ENCODE results near the gene PDE4B.
A peak's percentile ranks its signal among the peaks of the same experiment; 100 is the strongest.

Gene PDE4B

DNA sequence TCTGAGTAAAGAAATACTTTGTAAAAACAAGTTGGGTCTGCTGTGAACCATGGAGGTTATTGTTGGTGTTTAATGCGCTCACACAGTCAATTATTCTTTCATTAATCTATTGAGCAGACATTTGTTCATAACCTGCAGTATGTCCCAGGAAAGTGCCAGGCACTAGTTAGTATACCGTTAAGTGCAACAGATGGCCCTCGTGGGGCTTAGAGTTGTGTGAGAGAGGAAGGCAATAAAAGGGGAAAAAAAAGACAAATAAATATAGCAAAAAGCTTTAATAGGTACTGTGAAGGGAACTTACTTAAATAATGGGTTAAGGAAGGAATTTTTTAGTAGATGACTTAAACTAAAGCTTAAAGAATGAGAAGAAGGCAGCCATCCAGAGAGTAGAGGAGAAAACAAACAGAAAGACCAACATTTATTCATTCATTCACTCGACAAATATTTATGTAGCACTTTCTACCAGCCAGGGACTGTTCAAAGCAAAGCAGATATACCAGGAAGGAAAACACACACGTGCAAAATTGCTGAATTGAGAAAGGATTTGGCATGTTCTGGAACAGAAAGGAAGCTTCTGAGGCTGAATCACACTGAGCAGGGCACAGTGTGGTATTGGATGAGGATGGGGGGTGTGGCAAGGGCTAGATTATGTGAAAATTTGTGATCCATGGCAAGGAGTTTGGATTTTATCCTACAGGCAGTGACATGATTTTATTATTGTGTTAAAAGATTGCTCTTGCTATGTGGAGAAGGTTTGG, 445.2 kb downstream of the PDE4B start:
- no peak for DNase-seq (ENCODE audit: low read depth, low spot score)

DNA sequence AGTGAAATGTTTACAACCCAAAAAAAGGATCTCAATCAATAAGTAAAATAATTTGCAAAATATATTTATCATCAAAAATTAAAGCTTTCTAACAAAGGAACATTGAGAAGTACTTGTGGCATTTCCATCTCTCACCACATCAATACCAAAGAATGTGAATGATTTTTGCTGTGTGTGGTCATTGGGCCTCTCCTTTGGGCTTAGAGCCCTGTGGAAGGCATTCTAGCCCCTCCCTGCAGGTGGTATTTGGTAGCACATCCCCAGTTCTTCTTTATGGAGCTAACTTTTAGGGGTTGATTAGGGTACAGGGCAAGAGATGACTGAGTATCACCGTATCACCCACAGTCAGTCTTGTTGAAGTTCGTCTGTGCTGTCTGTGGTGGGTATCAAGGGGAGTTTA, 447.1 kb downstream of the PDE4B start:
- no peak for DNase-seq (ENCODE audit: low read depth, low spot score)

DNA sequence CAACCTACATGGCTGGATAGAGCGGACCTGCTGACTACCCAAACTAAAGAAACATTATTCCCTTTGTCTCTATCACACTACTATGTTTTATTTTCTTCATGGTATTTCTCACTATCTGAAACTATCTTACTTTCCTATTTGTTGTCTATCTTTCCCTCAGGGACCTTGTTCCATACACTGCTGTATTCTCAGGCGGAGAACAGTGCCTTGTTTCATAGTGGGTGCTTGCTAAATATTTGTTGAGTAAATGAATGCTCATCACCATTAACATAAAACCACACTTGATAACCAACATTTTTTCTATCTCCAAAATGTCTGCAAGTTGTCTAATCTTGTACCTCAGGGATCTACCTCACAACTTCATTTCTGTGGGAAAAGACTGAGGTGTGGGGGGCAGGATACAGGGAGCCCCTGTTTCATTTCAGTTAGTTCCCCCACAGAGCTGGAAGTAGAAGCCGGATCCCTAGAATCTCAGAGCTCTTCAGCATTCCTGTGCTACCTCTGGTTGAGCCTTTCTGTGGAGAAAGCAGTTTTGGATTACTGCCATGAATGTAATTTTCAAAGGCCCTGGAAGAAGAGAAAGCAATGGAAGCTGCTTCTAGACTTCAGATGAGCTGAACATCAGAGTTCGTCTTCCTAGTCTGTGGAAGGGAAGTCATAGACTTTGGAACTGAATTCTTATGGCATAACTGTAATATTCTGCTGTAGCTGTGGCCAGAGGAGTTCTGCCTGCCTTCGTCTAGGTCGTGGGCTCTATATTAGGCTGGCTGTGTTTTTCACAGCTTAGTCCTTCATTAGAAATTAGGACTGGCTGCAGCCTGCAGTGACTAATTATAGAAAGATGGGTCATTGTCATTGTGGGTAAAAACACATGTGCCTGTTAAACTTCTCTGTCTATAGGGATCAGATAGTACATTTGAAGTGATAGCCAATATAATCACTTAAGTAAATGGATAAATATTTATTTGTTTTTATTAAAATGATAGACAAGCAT, 448.1 kb downstream of the PDE4B start:
- DNase-seq (ENCODE audit: low read depth, low spot score), result no peak

DNA sequence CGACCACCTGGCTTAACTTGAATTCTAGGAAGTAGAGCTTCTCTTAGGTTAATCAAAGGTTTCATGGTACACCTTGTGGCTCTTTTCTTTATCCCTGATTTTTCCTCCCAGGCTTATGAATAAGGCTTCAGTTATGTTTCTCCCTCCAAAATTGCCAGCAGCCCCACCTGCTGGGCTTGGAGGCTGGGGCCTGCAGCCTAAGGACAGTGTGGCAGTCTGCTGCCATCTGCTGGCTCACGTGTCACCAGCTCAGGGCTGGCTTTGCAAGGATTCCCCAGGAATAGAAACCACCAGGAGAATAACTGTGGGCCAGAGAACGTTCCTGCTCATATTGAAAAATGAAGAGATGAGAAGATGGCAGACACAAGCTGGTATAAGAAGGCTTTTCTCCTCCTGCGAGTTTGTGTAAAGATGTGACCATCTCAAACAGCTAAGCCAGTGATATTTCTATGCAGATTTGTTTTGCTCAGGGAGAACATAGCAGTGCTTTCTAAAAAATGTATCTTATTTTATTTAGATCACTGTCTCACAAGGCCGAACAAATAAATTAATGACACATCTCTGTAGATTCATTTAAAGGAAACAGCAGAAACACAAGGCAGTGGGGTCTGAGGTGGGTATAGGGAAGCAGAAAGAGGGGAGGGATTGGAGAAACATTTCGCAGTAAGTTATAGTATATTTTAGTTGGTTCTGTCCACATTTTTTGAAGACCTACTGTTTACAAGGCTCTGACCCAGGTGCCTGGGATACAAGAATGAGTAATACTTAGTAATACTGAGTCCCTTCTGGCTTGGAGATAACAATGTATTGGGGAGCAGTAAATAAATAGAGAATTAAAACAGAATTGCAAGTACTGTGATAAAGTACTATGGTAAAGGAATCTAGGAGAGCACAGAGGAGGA, 450.2 kb downstream of the PDE4B start:
- peak; percentile 18 for DNase-seq (ENCODE audit: low read depth, low spot score)

DNA sequence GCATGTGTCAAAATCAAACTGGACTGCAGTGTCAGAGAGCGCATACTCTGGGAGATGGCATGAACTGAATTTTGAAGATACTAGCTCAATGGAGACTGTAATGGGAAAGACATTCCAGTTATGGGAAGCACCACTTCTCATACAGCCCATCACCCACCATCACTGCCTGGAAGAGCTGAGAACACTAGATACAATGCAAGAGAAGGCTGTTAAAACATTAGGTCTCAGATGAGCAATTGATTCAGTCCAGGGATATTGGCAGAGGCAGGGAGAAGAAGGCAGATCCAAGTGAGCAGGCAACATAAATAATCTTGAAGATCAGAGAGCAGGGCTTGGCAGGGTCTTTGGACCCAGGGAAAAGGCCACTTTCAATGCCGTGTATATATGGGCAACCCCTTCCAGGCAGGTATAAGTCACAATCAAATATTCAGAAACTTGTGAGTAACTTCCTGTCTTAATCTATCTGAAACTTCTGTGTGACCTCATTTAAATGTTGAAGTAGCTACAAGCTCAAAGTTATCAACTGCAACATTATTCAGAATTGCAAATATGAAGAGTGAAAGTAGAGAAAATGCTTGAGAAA, 450.9 kb downstream of the PDE4B start:
- DNase-seq (ENCODE audit: low read depth, low spot score), result no peak

DNA sequence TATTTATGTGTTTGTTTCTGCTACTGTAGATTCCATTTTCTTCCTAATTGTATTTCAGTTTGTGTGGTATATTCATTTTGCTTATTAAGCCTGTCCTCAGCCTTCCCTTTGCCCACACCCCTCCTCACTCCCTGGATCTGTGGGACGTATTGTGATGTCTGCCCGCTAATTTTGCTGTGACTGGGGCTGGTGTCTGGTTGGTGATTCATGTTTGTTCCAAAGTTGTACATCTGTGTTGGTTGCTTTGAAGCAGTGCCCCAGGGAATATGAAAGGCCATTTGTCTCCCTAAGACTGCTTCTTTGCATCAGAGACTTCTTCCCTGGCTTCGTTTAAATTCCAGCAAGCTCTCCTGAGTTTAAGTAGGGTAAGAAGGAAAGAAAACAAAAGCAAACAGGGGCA, 451.7 kb downstream of the PDE4B start:
- DNase-seq (ENCODE audit: low read depth, low spot score), result no peak

DNA sequence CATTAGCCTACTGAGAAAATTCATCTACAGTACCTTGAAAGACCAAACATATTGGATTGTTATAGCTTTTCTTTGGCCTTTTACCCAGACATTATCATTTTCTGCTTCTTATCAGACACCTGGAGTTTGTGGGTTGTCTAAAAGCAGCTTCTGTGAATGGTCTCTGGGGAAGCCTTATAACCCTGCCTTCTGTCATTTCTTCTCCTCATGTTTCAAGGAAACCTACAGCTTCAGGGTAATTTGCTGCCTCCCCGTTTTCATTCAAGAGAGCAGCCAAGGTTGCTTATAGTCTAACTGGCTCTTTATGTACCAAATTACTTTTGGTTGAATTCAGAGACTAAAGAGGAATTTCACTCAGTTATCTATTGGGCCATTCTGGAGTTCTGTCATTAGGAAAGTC, 453.0 kb downstream of the PDE4B start:
- no peak for DNase-seq (ENCODE audit: low read depth, low spot score)

DNA sequence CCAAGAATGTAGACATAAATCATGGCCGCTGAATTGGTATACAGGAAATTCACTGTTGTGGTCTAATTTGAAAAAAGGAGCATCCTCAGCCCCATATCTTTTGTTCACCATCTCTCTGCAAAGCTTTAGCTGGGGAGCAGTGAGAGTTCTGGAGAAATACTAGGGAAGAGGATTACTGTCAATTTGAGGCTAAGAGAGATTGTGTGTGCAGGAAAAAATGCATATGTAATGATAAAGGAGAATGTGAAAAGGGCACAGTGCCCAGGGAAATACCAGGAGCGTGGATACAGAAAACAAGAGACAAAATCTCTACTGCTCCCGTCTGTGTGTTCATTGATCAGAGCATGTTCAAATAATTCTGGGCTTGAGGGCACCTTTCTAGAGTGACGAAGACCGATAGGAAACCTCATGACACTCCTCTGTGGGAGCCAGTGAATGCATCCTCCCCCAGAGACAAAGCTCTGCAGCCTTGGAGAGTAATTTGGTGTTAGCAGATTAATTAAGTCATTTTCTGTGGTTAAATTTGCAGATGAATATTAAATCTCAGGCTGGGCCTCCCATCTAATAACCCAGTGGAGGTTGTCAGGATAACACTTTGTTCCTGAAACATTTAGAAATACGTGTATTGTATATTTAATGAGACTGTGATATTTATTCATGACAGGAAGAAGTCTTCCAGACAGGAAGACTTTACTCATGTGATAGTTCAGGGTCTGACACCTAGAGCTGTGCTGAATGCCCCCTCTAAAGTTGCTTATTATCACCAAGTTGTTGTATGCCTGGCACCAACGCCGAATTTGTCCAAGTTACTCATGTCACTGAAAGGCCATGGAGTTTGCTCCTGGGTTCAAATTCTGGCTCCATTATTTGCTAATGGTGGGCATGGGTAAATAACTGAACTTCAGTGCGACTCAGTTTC, 453.9 kb downstream of the PDE4B start:
- DNase-seq (ENCODE audit: low read depth, low spot score), result no peak

DNA sequence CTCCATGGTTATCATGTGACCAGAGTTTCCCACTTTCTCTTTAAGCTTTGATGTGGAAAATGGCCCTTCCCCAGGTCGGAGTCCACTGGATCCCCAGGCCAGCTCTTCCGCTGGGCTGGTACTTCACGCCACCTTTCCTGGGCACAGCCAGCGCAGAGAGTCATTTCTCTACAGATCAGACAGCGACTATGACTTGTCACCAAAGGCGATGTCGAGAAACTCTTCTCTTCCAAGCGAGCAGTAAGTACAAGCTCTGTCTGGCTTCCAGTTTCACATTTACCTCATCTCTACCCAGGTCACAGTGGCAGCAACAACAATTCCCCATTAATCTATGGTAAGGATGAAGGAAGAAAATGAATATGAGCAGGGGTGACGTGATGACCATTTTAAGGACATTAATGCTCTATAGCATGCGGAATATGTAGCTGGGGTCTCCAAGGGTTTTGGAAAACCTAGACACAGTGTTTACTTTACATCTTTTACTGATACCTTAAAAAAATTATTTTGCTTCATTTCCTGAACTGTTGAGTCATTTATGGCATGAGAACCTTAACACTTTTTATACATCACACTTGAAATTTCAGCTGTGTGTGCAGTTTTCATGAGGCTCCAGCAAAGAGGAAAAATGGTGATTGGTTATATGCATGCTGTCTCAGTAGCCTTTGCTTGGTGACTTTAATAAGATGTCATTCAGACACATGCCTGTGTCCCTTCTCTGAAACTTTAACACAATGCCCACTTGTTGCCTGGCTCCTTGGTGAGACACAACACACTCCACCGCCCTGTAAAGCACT, 454.9 kb downstream of the PDE4B start:
- DNase-seq (ENCODE audit: low read depth, low spot score), result no peak

DNA sequence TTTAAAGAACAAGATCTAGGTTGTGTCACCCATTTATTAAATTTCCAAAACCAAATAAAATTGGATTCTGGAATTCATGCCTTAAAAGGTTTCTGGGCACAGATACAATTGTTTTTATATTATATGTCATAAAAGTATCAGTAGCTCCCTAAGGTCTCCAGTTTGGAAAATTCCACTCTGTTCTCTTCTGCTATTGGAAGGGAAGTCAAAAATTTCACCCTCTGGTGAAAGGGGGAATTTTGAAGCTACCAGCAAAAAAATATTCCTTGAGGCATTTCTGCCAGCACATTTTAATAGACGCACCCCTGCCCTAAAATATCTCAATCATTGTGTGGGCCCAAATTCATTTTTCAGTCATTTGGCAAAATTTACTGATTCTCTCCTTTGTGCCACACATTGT, 455.6 kb downstream of the PDE4B start:
- no peak for DNase-seq (ENCODE audit: low read depth, low spot score)

DNA sequence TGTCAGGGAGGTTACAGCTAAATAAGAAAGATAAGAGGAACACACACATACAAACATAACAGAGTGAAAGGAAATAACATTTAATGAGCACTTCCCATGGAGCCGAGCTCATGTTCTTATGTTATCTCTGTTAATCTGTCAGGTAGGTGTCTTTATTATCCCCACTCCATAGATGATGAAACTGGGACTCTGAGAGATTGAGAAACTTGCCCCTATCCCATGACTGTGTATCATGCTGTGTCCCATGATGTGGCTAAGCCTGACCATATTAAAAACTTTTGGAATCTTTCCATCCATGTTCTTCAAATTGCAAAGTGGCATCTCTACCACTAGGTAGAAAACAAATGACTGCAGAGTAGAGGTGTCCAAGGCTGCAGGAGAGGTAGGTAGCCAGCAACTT, 456.1 kb downstream of the PDE4B start:
- DNase-seq (ENCODE audit: low read depth, low spot score), result no peak

DNA sequence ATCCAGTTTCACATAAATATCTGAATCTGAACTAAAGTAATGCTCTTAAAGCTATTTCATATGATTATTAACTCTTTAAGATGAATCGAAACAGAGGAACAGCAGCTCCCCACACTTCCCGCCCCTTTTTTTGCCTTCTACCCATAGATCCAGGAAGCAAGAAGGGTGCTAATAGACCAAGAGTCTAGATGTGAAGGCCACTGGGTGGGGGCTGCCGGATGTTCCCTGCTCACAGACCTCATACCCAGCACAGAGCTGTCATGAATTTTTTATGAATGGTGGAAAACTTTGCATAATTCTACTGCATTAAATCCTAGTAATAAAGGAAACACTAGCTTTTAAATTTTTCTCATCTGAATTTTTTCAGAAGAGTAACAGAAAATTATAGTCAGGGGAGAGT, 457.4 kb downstream of the PDE4B start:
- no peak for DNase-seq (ENCODE audit: low read depth, low spot score)

DNA sequence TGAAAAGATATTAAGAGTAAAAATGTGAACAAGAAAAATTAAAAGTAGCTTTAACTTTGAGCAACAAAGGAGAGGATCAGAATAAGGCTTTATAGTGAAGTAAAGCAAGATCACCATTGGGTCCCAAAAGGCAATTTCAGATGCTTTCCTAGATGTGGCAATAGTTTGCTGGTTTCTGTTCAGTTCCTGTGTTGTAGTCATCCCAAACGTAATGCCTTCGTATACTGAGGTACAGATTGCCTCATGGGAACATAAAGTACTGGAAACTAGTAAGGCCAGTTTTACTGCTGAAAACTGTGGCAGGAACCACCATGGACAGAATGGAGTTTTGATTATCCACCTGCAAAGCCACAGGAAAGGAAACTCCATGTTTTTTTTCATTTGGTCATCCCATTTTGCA, 457.8 kb downstream of the PDE4B start:
- no peak for DNase-seq (ENCODE audit: low read depth, low spot score)

DNA sequence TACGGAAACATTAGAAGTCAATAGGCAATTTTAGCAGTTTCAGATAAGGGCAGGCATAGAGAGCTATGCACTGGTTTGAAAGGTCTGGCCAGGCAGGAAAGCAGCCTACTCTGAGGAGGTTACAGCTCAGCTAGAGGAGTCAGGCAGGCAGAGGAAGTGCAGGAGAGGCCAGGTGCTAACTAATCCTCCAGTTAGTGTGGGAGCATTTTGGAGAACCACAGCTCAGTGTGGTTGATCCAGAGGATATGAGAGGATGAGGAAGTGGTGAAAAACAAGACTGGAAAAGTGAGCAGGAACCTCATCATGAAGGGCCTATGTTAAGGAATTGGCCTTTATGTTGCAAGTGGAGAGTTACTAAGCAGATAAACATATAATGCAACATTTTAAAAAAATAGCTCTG, 458.9 kb downstream of the PDE4B start:
- DNase-seq (ENCODE audit: low read depth, low spot score), result no peak

DNA sequence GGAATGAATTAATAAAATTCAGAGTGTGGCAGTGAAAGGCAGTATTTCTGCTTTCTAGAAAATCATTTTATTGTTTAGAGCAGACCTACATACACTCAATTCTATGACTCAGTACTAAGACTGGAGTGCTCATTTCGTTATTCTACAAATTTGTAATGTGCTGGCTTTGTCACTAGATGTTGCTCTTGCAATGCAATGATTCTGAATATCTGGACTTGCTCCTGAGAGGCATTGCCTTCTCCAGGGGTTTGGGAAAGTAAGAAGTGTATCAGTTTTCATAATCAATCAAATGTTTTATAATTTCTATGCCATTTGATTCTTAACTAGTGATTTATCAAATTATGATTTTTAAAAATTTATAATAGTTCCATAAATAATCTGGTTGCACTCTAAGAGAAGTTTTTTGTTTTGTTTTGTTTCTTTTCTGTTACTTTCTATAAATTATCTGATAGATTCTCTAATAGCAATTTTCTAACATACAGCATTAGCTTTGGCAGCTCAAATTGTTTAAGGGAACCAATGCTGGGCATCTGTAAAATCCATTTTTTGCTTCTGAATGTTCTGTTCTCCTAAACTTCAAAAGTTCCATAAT, 460.7 kb downstream of the PDE4B start:
- no peak for DNase-seq (ENCODE audit: low read depth, low spot score)

DNA sequence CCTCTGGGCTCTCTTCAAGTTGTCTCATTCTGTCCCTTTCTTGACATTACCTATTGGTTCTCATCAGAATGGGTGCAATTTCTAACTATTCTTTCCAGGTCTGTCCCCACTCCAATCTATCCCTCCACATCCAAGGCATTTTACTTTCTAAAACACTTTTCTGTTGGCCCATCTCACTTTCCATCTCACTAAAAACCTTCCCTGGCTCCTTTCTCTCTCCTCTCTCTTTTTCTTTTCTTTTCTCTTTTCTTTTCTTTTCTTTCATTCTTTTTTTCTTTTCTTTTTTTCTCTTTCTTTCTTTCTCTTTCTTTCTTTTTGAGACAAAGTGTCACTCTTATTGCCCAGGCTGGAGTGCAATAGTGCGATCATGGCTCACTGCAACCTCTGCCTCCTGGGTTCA, 462.1 kb downstream of the PDE4B start:
- no peak for DNase-seq (ENCODE audit: low read depth, low spot score)

DNA sequence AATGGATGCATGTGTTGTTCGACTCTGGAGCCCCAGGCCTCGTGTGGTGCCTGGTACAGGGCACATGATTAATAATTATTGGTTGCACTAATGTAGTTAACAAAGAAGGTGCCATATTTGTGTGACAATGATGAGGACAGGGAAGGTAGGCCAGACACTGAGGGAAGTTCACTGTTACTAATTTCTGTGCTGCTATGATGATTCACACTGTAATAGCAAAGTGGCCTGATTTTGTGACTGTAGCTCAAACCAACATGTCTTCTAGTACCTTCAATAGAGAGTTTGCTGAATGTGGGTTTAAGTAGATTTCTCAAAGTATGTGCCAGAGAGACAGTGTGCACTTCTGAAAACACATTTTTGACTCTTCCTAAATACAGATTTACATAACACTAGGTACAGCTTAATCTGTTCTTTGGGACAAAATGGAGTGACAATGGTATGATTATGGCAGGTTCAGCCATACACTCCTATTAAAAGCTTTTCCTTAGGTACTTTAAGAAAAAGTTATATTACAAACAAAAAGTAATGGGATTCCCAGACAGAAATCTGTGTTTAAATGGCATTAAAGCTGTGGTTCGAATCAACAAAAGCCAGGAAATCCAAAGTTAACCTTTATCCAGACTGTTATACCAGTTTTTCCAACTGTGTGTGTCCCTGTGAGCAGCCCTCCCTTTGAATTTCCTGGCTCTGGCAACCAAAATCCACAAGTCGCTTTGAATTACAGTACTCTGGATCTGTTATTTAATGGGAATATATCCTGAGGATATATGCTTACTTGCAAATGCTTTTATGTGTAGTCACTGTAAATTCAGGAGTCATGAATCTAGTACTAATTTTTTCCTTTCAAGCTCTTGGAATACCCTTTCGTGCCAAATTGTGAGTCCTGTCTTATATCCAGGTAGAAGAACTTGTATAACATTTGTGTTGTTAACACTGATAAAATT, 464.2 kb downstream of the PDE4B start:
- DNase-seq (ENCODE audit: low read depth, low spot score), result no peak
